SK-N-SH treated with all-trans-retinoic acid at 6 μM for 48 hours (cell line): ENCODE data around the gene ANAPC4.
"Not testable (repeated sequence)": the region's sequence is repeated elsewhere in the genome, so short reads cannot be mapped to it uniquely, and the experiment has no call there.

ENCODE experiments used
- ATAC-seq: fragments of 200-7000 bp; cut with Tn5 transposase; 3 replicates; pipeline ENCODE4 v1.9.1; 2020; ENCODE audit warnings: mild to moderate bottlenecking, moderate library complexity
- ARNTL ChIP-seq: fragments of 450-650 bp; formaldehyde crosslinking; IDR thresholded peaks from 2 replicates; pipeline ENCODE4 v1.5.0; 2020; ENCODE audit warnings: low read depth, mild to moderate bottlenecking, moderate library complexity, borderline replicate concordance
- BACH2 ChIP-seq: fragments of 250-450 bp; sonication (Bioruptor Pico); IDR thresholded peaks from 2 replicates; pipeline ENCODE4 v1.9.0; 2021; ENCODE audit warnings: mild to moderate bottlenecking, borderline replicate concordance
- CSDC2 ChIP-seq: fragments of 250-450 bp; sonication (Bioruptor Pico); IDR thresholded peaks from 2 replicates; pipeline ENCODE4 v1.5.0; 2020; ENCODE audit warnings: mild to moderate bottlenecking, moderate library complexity
- GLIS3 ChIP-seq: fragments of 250-450 bp; sonication (Bioruptor Pico); IDR thresholded peaks from 2 replicates; pipeline ENCODE4 v1.5.0; 2020; ENCODE audit warnings: mild to moderate bottlenecking, moderate library complexity
- OSR1 ChIP-seq: fragments of 250-450 bp; sonication (Bioruptor Pico); IDR thresholded peaks from 2 replicates; pipeline ENCODE4 v1.8.0; 2022; ENCODE audit warnings: moderate library complexity, mild to moderate bottlenecking, inconsistent platforms
- PPARA ChIP-seq: fragments of 250-450 bp; sonication (Bioruptor Pico); IDR thresholded peaks from 2 replicates; pipeline ENCODE4 v1.5.0; 2020; ENCODE audit warnings: mild to moderate bottlenecking, borderline replicate concordance
- SNAI2 ChIP-seq: fragments of 250-450 bp; sonication (Bioruptor Pico); IDR thresholded peaks from 2 replicates; pipeline ENCODE4 v1.5.0; 2020; ENCODE audit warnings: mild to moderate bottlenecking, moderate library complexity
- TCF4 ChIP-seq: fragments of 250-450 bp; sonication (Bioruptor Pico); IDR thresholded peaks from 2 replicates; pipeline ENCODE4 v1.8.0; 2021; ENCODE audit warnings: mild to moderate bottlenecking, moderate library complexity, borderline replicate concordance
- TOX ChIP-seq: fragments of 250-450 bp; sonication (Bioruptor Pico); IDR thresholded peaks from 2 replicates; pipeline ENCODE4 v1.8.0; 2021; ENCODE audit warnings: mild to moderate bottlenecking, moderate library complexity, borderline replicate concordance
- ZFP3 ChIP-seq: fragments of 250-450 bp; sonication (Bioruptor Pico); IDR thresholded peaks from 2 replicates; pipeline ENCODE4 v1.5.0; 2020; ENCODE audit warnings: mild to moderate bottlenecking, moderate library complexity
- ZFP30 ChIP-seq: fragments of 450-650 bp; formaldehyde crosslinking; IDR thresholded peaks from 2 replicates; pipeline ENCODE4 v1.5.0; 2022; ENCODE audit warnings: mild to moderate bottlenecking, moderate library complexity
- ZNF565 ChIP-seq: fragments of 450-650 bp; formaldehyde crosslinking; conservative IDR thresholded peaks from 2 replicates; pipeline ENCODE4 v1.5.0; 2020; ENCODE audit warnings: low read depth, mild to moderate bottlenecking, moderate library complexity
- ZNF8 ChIP-seq: fragments of 450-650 bp; formaldehyde crosslinking; IDR thresholded peaks from 2 replicates; pipeline ENCODE4 v1.5.0; 2020; ENCODE audit warnings: mild to moderate bottlenecking, moderate library complexity
- TF ChIP-seq, protein P1 (sequence below): fragments of 250-450 bp; sonication (Bioruptor Pico); IDR thresholded peaks from 2 replicates; pipeline ENCODE4 v1.5.0; 2020; ENCODE audit warnings: mild to moderate bottlenecking, moderate library complexity
- TF ChIP-seq, protein P2 (sequence below): fragments of 250-450 bp; sonication (Bioruptor Pico); IDR thresholded peaks from 2 replicates; pipeline ENCODE4 v1.5.1; 2021; ENCODE audit warnings: mild to moderate bottlenecking, moderate library complexity
- TF ChIP-seq, protein P3 (sequence below): fragments of 250-450 bp; sonication (Bioruptor Pico); IDR thresholded peaks from 2 replicates; pipeline ENCODE4 v1.8.0; 2020; ENCODE audit warnings: mild to moderate bottlenecking, moderate library complexity, borderline replicate concordance
- TF ChIP-seq, protein P4 (sequence below): fragments of 250-450 bp; sonication (Bioruptor Pico); IDR thresholded peaks from 2 replicates; pipeline ENCODE4 v1.8.0; 2021; ENCODE audit warnings: low read depth, mild to moderate bottlenecking, moderate library complexity, borderline replicate concordance

Gene ANAPC4

DNA sequence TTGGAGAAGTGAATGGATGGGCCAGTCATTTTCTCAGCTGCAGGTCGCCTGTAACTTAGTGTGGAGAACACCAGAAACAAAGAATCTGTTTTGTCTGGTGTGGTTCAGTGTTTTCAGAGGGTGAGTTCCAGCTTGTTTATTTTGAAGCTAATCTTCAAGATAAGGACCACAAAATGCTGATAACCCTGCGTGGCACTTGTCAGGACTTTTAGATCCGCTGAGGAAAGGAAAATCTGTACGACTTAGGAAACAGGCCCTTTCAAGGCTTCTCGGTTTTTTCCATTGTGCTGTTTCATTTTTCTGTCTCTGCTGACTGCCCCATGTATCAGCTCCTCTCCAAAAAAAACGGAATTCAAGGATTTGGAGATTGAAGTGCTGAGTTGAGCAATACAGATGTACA lies 8.7 kb upstream of the ANAPC4 start:
- ATAC-seq = no peak
- TF ChIP-seq ZFP3 (CRISPR knock-in tag) (no peak), ZNF8 (CRISPR knock-in tag) (no peak), TOX (CRISPR knock-in tag) (no peak), BACH2 (CRISPR knock-in tag) (no peak)
- TF ChIP-seq, protein P1, sequence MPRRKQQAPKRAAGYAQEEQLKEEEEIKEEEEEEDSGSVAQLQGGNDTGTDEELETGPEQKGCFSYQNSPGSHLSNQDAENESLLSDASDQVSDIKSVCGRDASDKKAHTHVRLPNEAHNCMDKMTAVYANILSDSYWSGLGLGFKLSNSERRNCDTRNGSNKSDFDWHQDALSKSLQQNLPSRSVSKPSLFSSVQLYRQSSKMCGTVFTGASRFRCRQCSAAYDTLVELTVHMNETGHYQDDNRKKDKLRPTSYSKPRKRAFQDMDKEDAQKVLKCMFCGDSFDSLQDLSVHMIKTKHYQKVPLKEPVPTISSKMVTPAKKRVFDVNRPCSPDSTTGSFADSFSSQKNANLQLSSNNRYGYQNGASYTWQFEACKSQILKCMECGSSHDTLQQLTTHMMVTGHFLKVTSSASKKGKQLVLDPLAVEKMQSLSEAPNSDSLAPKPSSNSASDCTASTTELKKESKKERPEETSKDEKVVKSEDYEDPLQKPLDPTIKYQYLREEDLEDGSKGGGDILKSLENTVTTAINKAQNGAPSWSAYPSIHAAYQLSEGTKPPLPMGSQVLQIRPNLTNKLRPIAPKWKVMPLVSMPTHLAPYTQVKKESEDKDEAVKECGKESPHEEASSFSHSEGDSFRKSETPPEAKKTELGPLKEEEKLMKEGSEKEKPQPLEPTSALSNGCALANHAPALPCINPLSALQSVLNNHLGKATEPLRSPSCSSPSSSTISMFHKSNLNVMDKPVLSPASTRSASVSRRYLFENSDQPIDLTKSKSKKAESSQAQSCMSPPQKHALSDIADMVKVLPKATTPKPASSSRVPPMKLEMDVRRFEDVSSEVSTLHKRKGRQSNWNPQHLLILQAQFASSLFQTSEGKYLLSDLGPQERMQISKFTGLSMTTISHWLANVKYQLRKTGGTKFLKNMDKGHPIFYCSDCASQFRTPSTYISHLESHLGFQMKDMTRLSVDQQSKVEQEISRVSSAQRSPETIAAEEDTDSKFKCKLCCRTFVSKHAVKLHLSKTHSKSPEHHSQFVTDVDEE (CRISPR knock-in tag) = no peak

DNA sequence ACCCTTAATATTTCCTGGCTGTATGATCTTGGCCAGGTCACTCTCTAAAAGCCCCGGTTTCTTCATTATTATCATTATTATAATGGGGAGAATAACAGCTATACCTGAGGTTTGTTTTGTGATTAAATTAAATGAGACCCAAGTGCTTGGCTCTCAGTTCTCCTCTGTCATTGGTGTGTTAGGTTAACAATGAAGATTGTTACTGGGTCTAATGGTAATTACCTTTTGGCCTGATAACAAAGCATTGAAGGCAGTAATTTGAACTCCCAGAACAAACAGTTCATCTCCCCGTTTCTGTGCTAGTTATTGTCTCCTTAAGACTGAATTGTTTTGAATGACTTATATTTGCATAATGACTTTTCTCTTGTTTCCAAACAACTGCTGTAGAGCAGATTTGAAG lies 6.8 kb upstream of the ANAPC4 start:
- ATAC-seq = no peak
- no peak for TF ChIP-seq SNAI2
- TF ChIP-seq, protein P2, sequence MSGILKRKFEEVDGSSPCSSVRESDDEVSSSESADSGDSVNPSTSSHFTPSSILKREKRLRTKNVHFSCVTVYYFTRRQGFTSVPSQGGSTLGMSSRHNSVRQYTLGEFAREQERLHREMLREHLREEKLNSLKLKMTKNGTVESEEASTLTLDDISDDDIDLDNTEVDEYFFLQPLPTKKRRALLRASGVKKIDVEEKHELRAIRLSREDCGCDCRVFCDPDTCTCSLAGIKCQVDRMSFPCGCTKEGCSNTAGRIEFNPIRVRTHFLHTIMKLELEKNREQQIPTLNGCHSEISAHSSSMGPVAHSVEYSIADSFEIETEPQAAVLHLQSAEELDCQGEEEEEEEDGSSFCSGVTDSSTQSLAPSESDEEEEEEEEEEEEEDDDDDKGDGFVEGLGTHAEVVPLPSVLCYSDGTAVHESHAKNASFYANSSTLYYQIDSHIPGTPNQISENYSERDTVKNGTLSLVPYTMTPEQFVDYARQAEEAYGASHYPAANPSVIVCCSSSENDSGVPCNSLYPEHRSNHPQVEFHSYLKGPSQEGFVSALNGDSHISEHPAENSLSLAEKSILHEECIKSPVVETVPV = no peak
- TF ChIP-seq, all 23 proteins: peak for 0

DNA sequence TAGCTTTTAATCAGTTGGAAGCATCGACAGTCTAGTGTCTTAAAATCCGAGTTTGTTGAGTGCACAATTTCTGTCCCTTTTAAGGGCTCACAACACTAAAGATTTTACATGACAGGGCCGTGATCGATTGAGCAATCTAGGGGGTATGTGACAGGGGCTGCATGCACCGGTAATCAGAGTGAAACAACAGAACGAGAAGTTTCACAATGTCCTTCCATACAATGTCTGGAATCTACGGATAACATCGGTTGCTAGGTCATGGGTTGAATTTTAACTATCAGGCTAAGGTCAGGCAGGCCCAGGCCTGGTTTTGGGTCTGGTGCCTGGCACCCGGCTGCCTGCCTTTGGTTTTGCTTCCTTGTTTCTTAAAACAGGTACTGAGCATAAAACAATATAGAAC lies 4.5 kb upstream of the ANAPC4 start:
- ATAC-seq = not testable (repeated sequence)

DNA sequence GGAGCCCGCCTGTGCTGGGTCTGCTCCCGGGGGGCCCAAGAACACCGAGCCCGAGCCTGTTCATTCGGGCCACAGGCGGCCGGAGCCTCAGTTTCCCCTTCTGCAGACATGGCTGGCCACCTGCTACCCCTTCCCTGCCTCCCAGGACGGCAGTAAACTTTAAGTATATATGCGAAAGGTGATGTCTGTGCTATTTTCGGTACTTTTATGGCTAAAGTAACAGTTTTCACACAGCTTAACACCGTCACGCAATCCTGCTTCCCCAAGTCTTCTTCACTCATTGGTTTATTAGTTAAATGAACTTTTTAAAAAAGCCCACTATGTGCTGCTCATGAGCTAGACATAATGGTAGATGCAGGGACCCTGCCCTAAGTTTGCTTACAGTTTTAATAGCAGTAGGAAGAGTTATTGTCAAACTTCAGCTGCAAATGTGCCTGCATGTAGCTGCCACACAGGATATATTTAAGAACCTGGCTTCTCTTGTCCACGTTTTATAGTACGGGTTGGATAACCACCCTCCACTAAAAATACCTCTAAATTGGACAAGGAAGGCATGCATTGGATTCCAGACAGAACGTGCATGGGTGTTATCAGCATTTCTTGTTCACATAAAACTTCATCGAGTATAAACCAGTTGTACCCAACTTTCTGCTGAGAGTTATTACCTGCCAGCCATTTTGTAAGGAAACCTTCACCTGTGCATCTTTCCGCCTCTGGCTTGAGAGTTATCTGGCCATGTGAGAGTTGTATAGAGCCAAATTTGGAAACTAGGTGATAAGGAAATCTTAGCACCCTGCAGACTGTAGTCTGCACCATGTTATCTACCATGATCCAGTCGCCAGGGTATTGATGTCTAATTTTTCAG lies 741 bp downstream of the ANAPC4 start:
- ATAC-seq = peak; percentile 2; the same call in 2 of the 3 replicates
- TF ChIP-seq OSR1 (CRISPR knock-in tag) (no peak), ZNF565 (CRISPR knock-in tag) (peak; percentile 96)

DNA sequence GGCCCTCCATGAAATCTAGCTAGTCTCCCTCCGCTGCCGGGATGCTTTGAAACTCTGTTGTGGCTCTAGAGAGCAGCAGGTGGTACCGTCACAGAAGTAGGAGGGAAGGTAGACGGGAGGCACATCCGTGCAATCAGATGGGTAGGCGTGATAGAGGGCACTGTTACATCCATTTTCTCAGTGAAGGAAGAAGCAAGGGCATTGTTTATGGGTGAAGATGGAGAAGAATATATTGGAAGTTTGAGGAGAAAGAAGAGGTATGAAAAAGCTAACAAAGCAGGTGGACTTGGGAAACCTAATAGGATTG lies 1.3 kb downstream of the ANAPC4 start:
- no peak for ATAC-seq
- no peak for TF ChIP-seq GLIS3 (CRISPR knock-in tag)
- TF ChIP-seq ZNF8 (CRISPR knock-in tag) = no peak
- TF ChIP-seq CSDC2 (CRISPR knock-in tag) = no peak
- TF ChIP-seq OSR1 (CRISPR knock-in tag) = no peak
- TF ChIP-seq ZFP30 (CRISPR knock-in tag) = no peak
- TF ChIP-seq SNAI2 = no peak
- TF ChIP-seq, protein P3, sequence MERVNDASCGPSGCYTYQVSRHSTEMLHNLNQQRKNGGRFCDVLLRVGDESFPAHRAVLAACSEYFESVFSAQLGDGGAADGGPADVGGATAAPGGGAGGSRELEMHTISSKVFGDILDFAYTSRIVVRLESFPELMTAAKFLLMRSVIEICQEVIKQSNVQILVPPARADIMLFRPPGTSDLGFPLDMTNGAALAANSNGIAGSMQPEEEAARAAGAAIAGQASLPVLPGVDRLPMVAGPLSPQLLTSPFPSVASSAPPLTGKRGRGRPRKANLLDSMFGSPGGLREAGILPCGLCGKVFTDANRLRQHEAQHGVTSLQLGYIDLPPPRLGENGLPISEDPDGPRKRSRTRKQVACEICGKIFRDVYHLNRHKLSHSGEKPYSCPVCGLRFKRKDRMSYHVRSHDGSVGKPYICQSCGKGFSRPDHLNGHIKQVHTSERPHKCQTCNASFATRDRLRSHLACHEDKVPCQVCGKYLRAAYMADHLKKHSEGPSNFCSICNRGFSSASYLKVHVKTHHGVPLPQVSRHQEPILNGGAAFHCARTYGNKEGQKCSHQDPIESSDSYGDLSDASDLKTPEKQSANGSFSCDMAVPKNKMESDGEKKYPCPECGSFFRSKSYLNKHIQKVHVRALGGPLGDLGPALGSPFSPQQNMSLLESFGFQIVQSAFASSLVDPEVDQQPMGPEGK (CRISPR knock-in tag) = no peak
- TF ChIP-seq PPARA = no peak
- TF ChIP-seq TCF4 (CRISPR knock-in tag) = no peak
- TF ChIP-seq, protein P4, sequence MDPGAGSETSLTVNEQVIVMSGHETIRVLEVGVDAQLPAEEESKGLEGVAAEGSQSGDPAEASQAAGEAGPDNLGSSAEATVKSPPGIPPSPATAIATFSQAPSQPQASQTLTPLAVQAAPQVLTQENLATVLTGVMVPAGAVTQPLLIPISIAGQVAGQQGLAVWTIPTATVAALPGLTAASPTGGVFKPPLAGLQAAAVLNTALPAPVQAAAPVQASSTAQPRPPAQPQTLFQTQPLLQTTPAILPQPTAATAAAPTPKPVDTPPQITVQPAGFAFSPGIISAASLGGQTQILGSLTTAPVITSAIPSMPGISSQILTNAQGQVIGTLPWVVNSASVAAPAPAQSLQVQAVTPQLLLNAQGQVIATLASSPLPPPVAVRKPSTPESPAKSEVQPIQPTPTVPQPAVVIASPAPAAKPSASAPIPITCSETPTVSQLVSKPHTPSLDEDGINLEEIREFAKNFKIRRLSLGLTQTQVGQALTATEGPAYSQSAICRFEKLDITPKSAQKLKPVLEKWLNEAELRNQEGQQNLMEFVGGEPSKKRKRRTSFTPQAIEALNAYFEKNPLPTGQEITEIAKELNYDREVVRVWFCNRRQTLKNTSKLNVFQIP (CRISPR knock-in tag) = no peak
- no peak for TF ChIP-seq ZFP3 (CRISPR knock-in tag)

DNA sequence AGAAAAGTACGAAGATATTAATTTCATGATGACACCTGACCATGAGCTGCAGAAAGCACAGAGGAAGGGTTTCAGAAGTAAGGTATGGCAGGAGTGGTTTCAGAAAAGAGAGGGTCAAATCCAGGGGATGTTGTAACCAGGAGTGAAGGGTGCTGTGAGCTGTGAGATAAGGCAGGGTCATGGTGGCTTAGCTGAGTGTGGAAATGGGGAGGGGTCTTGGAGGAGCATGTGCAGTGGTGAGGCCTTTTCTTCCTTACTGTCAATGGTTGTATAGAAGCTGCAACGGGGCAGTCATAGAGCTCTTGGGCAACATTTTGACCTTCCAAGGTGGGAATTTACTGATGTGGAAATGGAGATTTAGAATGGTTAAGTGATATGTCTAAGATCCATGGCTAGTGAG lies 2.5 kb downstream of the ANAPC4 start:
- TF ChIP-seq, protein P4 (CRISPR knock-in tag) = no peak
- no peak for TF ChIP-seq GLIS3 (CRISPR knock-in tag)
- TF ChIP-seq ARNTL (CRISPR knock-in tag) = no peak
- no peak for ATAC-seq
